Activated CD8-positive, alpha-beta memory T cell treated with anti-CD3 and anti-CD28 coated beads, Interleukin-2, amount 50 U/mL, for 1 hour (primary cell): ENCODE data around the gene CNDP2.
"Not testable (repeated sequence)": the region's sequence is repeated elsewhere in the genome, so short reads cannot be mapped to it uniquely, and the experiment has no call there.

Experiments
- DNase-seq: peaks from one replicate; pipeline ENCODE4 v3.0.0-alpha.2; 2020; ENCODE audit errors: extremely low read depth

Gene CNDP2

DNA sequence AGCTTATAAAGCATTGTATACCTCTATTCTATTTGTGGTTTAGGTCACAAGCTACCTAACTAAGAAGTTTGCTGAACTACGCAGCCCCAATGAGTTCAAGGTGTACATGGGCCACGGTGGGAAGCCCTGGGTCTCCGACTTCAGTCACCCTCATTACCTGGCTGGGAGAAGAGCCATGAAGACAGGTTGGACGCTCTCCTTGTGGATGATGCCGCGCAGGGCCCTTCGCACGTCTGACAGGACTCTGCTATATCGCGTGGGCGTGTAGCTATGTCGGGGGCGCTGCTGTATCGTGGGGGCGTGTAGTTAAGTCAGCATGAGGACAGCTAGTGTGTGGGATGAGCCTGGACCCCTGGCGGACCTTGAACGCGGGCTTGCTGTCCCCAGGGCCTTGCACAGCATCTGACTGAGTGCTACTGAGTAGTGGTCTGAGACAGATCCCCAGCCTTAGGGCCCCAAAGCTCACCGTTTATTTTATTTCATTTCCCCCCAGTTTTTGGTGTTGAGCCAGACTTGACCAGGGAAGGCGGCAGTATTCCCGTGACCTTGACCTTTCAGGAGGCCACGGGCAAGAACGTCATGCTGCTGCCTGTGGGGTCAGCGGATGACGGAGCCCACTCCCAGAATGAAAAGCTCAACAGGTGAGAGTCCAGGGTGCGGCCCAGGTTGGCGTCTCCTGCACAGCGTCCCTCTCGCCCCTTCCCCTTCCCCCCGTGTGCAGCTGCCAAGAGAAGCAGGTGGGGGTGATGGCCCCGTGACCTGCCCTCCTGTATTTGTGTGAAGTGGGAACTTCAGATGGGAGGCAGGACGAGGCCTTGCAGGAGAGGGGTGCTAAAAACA lies 22.5 kb downstream of the CNDP2 start:
- DNase-seq = no peak

- DNase-seq = no peak
Measured at GRCh38 chr18:74519320-74520095, 23.3 kb downstream of the CNDP2 start.

DNA sequence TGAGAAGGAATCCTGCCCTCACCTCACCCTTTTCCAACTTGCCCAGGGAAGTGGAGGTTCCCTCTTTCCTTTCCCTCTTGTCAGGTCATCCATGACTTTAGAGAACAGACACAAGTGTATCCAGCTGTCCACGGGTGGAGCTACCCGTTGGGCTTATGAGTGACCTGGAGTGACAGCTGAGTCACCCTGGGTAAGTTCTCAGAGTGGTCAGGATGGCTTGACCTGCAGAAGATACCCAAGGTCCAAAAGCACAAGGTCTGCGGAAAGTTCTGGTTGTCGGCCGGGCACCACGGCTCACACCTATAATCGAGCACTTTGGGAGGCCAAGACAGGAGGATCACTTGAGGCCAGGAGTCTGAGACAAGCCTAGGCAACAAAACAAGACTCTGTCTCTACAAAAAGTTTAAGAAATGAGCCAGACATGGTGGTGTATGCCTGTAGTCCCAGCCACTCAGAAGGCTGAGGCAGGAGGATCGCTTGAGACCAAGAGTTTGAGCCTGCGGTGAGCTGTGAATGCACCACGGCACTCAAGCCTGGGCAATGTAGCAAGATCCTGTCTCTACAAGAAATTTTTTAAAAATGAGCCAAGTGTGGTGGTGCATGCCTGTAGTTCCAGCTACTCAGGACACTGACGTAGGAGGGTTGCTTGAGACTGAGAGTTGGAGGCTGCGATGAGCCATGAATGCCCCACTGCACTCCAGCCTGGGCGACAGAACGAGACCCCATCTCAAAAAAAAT lies 24.1 kb downstream of the CNDP2 start:
- no peak for DNase-seq

DNA sequence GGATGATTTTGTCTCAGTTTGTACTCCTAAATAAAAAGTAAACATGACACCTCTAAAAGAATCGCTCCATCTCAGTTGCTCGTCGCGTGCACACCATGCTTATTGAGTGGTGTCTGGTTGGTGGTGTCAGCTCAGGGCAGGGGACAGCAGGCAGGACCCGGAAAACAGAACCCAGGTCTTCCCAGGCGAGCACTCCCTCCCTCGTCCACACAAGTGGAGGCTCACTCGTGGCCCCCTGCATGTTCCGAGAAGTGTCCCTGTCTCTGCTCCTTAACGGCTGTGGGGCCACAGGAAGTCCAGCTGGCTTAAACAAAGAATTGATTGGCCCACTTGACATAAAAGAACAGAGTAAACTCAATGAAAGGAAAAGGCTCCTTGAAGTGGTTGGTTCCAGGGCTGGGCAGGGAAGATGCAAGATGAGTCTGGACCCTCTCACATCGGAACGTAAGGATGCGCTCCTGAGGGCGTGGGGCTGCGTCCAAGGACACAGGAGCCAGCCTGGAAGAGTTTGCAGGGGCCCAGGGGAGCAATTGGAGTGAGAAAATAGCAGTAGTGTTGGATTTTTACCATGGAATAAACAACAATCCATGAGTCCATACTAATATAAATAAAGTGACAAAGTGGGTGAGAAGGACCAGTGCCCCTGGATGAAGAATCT lies 25.0 kb downstream of the CNDP2 start:
- no peak for DNase-seq

DNA sequence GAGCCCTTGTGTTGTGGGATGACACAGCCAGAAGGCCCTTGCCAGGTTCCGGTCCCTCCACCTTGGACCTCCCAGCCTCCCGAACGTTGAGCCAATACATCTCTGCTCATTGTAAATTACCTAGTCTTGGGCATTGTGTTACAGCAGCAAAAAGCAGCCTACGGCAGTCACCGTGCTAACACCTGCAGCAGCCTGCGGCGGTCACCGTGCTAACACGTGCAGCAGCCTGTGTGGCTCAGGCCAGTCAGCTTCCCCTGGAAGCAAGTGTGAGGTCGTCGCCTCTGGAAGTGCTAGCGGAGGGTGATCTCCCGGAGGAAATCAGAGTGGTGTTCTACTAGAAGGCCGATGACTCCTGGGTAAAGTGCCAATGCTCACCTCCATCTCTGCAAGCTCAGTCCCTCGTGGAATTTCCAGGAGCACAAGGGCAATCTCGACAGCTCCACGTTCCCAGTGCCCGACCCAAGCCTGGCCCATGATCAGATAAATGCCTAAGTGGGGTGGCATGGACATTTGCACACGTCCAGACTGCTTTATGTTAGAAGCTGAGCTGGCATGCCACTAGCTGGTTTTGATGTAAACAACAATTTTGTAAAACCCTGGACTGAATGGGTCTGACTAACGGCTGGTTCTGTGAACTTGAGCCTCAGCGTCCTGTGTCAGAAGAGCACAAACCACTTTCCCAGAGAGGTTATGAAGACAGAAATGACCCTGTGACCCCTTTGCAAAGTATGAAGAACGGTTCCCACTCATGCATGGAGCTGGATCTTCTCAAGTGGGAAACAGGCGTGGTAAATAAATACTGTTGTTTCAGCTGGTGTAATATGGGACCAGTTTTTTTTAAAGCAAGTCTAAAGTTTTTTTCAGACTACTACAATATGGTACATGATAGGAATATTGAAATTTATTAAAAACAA lies 26.7 kb downstream of the CNDP2 start:
- no peak for DNase-seq

DNA sequence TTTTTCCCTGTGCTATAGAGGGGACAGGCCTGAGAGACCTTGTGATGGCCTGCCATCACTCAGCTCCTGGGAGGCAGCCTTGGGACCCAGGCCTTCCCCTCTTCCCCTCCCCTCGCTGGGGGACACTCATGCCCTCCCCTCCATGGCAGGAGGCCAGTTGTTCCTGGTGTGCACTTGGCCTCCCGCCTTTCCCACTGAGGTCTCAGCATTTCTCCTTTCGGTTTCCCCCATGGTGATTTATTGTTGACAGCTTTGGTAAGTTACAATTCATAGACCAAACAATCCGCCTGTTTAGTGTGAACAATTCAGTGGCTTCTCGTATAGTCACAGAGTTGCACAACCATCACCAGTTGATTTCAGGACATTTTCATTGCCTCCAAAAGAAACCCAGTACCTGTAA lies 27.9 kb downstream of the CNDP2 start:
- DNase-seq = no peak

DNA sequence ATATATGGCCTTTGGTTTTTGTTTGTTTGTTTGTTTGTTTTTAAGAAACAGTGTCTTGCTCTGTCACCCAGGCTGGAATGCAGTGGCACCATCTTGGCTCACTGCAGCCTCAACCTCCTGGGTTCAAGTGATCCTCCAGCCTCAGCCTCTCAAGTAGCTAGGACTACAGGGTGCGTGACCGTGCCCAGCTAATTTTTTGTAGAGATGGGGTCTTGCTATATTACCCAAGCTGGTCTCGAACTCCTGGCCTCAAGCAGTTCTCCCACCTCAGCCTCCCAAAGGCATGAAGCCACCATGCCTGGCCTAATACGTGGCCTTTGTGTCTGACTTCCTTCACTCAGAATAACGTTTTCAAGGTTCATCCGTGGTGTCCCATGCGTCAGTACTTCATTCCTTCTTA lies 28.8 kb downstream of the CNDP2 start:
- not testable (repeated sequence) for DNase-seq

GRCh38 chr18:74525741-74526140 lies 29.6 kb downstream of the CNDP2 start:
- DNase-seq = no peak

DNA sequence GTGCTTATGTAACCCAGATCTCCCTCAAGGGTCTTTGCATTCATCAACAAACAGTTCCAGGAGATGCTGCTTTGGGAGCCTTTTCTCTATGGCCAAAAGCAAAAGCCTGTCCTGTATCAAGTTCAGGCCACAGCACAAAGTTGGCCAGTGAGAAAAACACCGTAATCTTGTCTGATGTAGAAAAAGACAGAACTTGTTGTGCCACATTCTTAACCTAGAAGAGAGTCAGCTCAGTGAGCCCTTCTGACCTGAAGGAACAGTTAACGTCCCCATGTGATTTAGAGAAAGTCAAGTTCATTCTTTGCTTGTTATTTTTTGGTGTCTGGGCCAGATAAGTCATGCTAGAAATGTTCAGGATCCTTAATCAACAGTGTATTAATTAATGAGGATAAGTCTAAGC lies 30.3 kb downstream of the CNDP2 start:
- no peak for DNase-seq

- no peak for DNase-seq
Measured at GRCh38 chr18:74528478-74528877, 32.3 kb downstream of the CNDP2 start.

- DNase-seq = no peak
Measured at GRCh38 chr18:74528913-74529312, 32.8 kb downstream of the CNDP2 start.

- no peak for DNase-seq
Measured at GRCh38 chr18:74529378-74529777, 33.2 kb downstream of the CNDP2 start.

DNA sequence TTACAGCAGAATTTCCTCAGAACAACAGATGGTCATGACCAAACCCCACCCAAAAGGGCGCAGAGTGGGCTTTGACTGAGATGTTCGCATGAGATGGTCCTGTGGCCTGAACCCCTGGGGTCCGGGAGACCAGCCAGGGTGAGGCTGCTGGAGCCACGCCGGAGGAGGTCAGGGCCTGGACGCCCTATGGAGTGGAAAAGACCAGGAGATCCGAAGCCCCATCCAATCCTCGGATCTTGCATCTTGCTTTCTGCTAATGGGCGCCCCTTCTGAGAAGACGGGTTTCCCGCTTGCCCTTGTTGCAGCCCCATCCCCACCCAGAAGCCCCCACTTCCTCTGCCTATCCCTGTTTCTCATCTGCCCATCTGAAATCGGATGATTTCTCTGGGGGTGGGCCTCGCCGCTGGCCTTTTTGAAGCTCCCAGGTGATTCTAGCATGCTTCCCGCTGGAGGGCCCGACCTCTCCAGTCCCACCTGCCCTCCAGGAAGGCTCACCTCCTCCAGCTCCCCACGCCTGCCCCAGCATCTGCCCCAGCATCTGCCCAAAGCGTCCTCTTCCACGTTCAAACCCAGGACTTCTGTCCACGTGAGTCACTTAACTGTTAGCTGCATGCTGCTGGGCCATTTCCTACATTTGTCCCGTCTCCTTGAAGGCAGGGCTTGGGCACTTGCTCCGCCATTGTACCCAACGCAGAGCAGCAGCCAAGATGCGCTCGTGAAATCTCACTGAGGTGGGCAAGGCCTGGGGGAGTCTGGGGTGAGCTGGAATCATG lies 33.8 kb downstream of the CNDP2 start:
- DNase-seq = no peak

- no peak for DNase-seq
Measured at GRCh38 chr18:74530584-74530862, 34.4 kb downstream of the CNDP2 start.

DNA sequence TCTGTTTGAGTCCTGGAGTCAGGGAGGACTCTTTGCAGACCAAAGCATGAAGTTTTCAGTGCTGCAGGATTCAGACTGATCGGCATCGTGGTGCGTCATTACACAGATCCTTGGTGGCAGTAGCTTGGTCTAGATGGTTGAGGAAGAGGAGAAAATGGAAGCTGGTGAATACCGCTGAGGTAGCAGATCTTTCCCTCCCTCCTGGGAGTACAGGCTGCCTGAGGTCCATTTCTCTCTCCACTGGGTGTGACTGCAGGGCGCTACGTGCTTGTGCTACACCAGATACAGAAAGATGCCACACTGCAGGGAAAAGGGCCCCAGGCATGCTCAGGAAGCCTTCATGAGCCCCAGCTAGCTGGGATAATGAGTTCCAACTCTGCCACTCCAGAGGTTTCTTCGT lies 34.9 kb downstream of the CNDP2 start:
- no peak for DNase-seq

DNA sequence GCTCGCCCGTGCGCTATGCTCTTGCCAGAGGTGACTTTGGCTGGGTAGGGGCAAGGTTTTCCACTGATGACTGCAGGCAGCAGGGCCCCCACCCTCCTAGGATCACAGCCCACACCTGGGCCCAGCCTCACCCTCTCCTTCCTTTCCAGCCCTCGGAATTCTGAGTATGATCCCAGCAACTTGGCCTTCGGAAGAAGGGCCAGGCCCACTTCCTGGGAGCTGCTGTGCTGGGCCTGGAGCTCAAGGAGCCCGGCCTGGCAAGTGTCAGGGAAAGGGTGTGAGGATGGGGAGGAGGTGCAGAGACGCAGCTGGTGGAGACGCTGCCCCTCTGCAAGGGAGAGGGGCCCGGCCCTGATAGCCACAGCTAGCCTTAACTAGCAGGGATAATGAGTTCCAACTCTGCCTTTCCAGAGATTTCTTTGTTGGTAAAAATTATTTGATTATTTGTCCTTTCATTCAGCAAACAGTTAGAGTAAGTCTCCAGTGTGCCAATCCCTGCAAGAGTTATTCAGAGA lies 36.4 kb downstream of the CNDP2 start:
- no peak for DNase-seq

DNA sequence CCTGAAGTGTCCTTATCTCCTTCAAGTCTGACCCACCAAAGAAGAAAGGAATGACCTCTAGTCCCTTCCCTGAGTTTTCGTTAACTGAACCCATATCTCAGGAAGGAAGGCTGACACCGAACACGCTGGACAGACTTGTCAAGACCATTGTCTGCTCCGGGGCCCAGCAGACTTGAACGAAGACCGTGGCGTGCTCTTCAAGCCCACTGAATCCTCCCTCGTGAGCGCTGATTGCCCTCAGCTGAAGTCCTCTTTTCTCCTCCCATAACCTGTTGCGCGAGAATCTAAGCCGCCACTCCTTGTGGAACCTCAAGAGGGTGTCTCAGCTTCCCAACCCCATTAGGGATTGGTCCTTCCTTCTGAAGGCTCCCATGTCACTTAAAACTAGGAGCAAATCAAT lies 37.5 kb downstream of the CNDP2 start:
- DNase-seq = no peak

DNA sequence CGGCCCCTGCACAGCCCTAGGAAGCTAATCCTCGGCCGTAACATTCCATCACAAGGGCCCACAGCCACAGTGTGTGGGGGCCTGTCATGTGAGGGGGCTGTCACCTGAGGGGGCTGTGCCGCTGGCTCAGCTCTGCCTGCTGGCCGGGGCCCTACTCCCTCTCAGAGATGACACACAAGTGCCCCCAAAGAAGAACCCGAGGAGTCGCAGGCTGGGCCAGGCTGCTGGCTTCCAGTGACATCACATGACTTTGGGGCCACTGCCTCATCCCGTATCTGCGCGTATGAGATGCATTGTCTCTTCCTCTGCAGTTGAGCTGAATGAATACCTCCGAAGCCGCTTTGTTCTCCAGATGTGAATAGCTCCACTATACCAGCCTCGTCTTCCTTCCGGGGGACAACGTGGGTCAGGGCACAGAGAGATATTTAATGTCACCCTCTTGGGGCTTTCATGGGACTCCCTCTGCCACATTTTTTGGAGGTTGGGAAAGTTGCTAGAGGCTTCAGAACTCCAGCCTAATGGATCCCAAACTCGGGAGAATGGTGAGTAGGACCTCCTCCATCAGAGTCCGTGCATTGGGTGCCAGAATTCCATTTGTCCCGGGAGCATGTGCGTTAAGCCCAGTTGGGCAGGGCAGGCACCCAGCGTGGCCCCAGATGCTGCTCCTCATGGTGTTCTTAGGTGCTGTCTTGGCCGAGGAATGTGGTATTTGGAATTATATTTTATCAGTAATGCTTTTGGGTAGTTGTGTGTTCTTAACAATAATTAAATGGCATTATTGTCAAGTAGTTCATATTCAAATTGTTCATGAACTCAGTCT lies 38.2 kb downstream of the CNDP2 start, which contains the start of gene CNDP1:
CNDP1 (plus strand) TSS at position 351 of the 820 bp plus-strand sequence; CDS start at position 519, 168 bp downstream.
- DNase-seq = no peak
